ENCODE results near the gene CASD1.

DNA sequence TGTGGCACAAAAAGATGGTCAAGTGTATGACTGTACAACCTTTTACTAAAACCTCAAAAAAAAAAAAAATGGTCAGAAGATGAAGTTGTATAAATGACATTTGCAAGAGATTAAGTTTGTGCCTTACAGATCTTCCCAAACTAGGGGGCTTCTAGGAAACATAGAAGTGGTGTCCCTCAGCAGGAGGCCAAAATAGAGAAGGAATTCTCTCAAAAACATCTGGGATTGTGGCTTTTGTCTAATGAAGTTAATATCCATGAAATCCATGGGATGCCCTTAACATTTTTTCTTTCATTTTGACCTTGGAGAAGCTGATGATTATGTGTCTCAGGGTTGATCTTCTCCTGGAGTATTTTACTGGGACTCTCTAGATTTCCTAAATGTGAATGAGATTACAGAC, 62.2 kb downstream of the CASD1 start:
- TF ChIP-seq, protein P1, sequence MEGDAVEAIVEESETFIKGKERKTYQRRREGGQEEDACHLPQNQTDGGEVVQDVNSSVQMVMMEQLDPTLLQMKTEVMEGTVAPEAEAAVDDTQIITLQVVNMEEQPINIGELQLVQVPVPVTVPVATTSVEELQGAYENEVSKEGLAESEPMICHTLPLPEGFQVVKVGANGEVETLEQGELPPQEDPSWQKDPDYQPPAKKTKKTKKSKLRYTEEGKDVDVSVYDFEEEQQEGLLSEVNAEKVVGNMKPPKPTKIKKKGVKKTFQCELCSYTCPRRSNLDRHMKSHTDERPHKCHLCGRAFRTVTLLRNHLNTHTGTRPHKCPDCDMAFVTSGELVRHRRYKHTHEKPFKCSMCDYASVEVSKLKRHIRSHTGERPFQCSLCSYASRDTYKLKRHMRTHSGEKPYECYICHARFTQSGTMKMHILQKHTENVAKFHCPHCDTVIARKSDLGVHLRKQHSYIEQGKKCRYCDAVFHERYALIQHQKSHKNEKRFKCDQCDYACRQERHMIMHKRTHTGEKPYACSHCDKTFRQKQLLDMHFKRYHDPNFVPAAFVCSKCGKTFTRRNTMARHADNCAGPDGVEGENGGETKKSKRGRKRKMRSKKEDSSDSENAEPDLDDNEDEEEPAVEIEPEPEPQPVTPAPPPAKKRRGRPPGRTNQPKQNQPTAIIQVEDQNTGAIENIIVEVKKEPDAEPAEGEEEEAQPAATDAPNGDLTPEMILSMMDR (IDR thresholded peaks at IDR 0.05; ENCODE audit: low read length): no peak
- no peak for TF ChIP-seq EZH2 (optimal IDR thresholded peaks at IDR 0.05; ENCODE audit: low read depth, low read length)

Measured in MM.1S (cell line).